Suprapubic skin (tissue), 4 donors: ENCODE results near the gene CRYBB3. TPM values are rescaled to one million over a fixed set of nuclear protein-coding genes. Genes with fewer than 3 reads are reported as not detected.

Experiments used
- DNase-seq, 2 donors: peaks; one replicate each; pipeline ENCODE4 v3.0.0-alpha.2; 2019; ENCODE audit warnings: low spot score in 2 of 2
- H3K27ac ChIP-seq: fragments of 200-600 bp; sonication (generic); one replicate; pipeline ENCODE4 v1.5.1; 2019
- H3K27me3 ChIP-seq: fragments of 200-600 bp; sonication (generic); one replicate; pipeline ENCODE4 v1.5.1; 2019
- H3K36me3 ChIP-seq: fragments of 200-600 bp; sonication (generic); one replicate; pipeline ENCODE4 v1.5.1; 2019
- H3K4me1 ChIP-seq: fragments of 200-600 bp; sonication (generic); one replicate; pipeline ENCODE4 v1.5.1; 2019
- H3K4me3 ChIP-seq: fragments of 200-600 bp; sonication (generic); one replicate; pipeline ENCODE4 v1.5.1; 2019; ENCODE audit warnings: mild to moderate bottlenecking
- H3K9me3 ChIP-seq: fragments of 200-600 bp; sonication (generic); one replicate; pipeline ENCODE4 v1.5.1; 2019
- EP300 ChIP-seq: sonication (generic); formaldehyde crosslinking; IDR thresholded peaks from one replicate; pipeline ENCODE4 v1.6.1; 2017; ENCODE audit warnings: antibody characterized with exemption
- POLR2A ChIP-seq, 2 donors: fragments of 450-650 bp; IDR thresholded peaks; one replicate each; pipeline ENCODE4 v1.6.1; 2017; ENCODE audit warnings: antibody characterized with exemption in 2 of 2, mild to moderate bottlenecking in 2 of 2, moderate library complexity in 2 of 2
- POLR2AphosphoS5 ChIP-seq, 3 donors: sonication (generic); formaldehyde crosslinking; IDR thresholded peaks; one replicate each; pipeline ENCODE4 v1.6.1; 2017; ENCODE audit warnings: antibody characterized with exemption in 3 of 3
- WGBS: methylation state at CpG from one replicate; pipeline ENCODE4 v1.1.5; 2018; 5-methylcytosine and 5-hydroxymethylcytosine counted together
- total RNA-seq, 4 donors: library from RNA; depleted of rRNA; stranded (reverse); fragments of >200 nt; gene quantifications; one replicate each; pipeline ENCODE4 v1.1.0, GENCODE V29; 2016
- TF ChIP-seq, protein P1 (sequence below), 2 donors: fragments of 200-600 bp in 1 of 2; fragments of 450-650 bp in 1 of 2; sonication (generic) in 1 of 2; IDR thresholded peaks; one replicate each; pipeline ENCODE4 v1.5.1; 2016 to 2019; ENCODE audit warnings: antibody characterized with exemption in 2 of 2, mild to moderate bottlenecking in 1 of 2, moderate library complexity in 1 of 2

CRYBB3 gene
- total RNA-seq, 4 donors from 2014 or later, result not detected

DNA sequence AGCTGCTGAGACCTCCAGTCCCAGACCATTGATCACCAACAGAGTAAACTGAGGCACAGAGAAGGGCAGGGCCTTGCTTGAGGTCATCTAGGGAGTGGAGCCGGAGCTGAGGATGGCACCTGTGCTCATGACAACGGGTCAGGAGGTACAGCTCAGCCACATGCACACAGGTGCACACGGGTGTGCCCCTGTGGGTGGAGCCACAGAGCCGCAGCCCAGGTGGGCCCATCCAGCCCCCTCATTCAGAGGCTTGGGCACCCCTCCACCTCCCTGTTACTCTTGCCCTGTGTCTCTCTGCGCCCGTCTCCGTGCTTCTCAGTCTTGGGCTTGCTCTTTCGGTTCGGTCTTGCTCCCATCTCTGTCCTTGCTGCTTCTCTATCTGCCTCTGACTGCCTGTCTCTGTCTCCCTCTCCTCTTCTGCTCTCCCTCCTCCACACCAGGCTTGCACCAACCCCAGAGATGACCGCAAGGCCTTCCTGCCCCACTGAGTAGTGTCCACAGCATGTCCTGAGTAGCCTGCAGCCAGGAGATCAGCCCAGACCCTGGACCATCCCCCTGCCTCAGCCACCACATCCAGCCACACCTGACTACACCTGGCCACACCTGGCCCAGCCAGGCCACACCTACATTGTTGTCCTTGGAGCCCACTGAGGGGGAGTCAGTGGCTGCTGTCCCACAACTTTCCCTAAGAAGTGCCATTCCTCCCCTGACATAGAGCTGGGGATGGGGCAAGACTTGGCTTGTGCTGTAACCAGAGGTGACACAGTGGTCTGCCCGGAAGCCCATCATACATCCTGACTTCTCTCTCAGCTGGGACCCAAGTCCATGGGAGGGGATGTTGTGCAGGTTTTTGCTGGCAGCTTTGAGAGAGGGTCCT lies 39.3 kb upstream of the CRYBB3 start:
- no peaks in the 10 kb centered on the region for H3K27me3 ChIP-seq
- H3K27ac ChIP-seq, result no peak overlapping the region
- H3K4me1 ChIP-seq, result peaks cover 39% of the 10 kb centered on the region
- DNase-seq, result no peak
- H3K9me3 ChIP-seq, result no peaks in the 10 kb centered on the region
- 85% methylated on average over 7 of the region's 11 CpGs for WGBS
- no peak for TF ChIP-seq POLR2A (IDR thresholded peaks at IDR 0.05)
- no peak for TF ChIP-seq EP300
- TF ChIP-seq, protein P1, sequence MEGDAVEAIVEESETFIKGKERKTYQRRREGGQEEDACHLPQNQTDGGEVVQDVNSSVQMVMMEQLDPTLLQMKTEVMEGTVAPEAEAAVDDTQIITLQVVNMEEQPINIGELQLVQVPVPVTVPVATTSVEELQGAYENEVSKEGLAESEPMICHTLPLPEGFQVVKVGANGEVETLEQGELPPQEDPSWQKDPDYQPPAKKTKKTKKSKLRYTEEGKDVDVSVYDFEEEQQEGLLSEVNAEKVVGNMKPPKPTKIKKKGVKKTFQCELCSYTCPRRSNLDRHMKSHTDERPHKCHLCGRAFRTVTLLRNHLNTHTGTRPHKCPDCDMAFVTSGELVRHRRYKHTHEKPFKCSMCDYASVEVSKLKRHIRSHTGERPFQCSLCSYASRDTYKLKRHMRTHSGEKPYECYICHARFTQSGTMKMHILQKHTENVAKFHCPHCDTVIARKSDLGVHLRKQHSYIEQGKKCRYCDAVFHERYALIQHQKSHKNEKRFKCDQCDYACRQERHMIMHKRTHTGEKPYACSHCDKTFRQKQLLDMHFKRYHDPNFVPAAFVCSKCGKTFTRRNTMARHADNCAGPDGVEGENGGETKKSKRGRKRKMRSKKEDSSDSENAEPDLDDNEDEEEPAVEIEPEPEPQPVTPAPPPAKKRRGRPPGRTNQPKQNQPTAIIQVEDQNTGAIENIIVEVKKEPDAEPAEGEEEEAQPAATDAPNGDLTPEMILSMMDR (IDR thresholded peaks at IDR 0.05), result no peak
- TF ChIP-seq POLR2AphosphoS5 (IDR thresholded peaks at IDR 0.05), result no peak
- no peak overlapping the region for H3K4me3 ChIP-seq
- H3K36me3 ChIP-seq, result no peaks in the 10 kb centered on the region

GRCh38 chr22:25161017-25161915 lies 38.4 kb upstream of the CRYBB3 start:
- WGBS, result 80% methylated on average over 13 of the region's 14 CpGs
- DNase-seq, result no peak
- Histone ChIP-seq H3K4me3 (no peak overlapping the region), H3K36me3 (no peaks in the 10 kb centered on the region), H3K27me3 (no peaks in the 10 kb centered on the region), H3K4me1 (peaks cover 42% of the 10 kb centered on the region), H3K27ac (no peak overlapping the region), H3K9me3 (no peaks in the 10 kb centered on the region)
- no peak for TF ChIP-seq EP300
- no peak for TF ChIP-seq POLR2AphosphoS5 (IDR thresholded peaks at IDR 0.05)
- no peak for TF ChIP-seq POLR2A (IDR thresholded peaks at IDR 0.05)
- TF ChIP-seq, protein P1 (IDR thresholded peaks at IDR 0.05), result no peak

DNA sequence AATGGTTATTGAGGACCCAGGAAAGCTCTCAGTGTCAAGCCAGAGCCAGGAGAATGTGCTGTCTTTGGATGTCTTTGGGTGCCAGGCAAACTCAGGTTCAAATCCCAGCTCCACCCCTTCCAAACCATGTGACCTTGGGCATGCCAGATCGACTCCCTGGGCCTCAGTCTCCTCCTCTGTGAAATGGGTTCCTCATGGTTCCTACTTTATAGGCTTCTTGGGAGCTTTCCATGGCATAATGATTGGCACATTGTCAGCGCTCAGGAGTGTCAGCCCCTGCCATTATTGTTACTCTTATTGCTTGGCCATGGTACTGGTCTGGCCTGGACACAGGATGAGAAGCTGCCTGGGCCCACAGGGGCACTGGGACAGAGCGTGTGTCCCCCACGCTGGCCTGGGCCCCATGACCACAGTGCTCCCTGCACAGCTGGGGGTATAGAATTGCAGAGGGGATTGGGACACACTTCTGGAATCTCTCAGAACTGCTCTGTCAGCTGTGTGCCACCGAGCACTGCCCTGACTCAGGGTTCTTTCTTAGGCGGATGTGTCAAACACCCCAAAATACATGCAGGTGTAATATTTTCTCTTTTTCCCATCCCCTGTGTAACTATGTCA lies 37.6 kb upstream of the CRYBB3 start:
- Histone ChIP-seq H3K27me3 (no peaks in the 10 kb centered on the region), H3K4me3 (no peak overlapping the region), H3K4me1 (peaks cover 40% of the 10 kb centered on the region), H3K27ac (no peak overlapping the region), H3K9me3 (no peaks in the 10 kb centered on the region), H3K36me3 (no peaks in the 10 kb centered on the region)
- WGBS, result 83% methylated on average over 6 of the region's 6 CpGs
- DNase-seq, result no peak
- TF ChIP-seq EP300 (no peak), POLR2A (IDR thresholded peaks at IDR 0.05) (no peak), POLR2AphosphoS5 (IDR thresholded peaks at IDR 0.05) (no peak)
- TF ChIP-seq, protein P1 (IDR thresholded peaks at IDR 0.05), result no peak

DNA sequence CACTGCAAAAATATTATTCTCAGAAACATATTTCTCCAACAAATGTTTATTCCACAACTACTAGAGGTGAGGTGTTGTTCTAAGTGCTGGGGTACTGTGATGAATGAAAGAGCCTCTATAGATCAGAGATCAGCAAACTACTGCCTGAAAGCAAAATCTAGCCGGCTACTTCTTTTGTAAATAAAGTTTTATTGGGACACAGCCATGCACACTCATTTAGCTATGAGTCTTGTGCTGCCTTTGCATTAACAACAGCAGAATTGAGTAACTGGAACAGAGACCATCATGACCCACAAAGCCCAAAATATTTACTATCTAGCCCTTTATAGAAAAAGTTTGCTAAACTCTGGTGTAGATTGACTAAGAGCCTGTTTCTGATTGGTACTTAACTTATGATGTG lies 37.1 kb upstream of the CRYBB3 start:
- Histone ChIP-seq H3K36me3 (no peaks in the 10 kb centered on the region), H3K27me3 (no peaks in the 10 kb centered on the region), H3K4me1 (peaks cover 38% of the 10 kb centered on the region), H3K4me3 (no peak overlapping the region), H3K9me3 (no peaks in the 10 kb centered on the region), H3K27ac (peak overlapping the region; percentile 11)
- WGBS, result 67% methylated on average over 1 of the region's 1 CpG
- no peak for DNase-seq
- TF ChIP-seq POLR2AphosphoS5 (IDR thresholded peaks at IDR 0.05), result no peak
- TF ChIP-seq, protein P1 (IDR thresholded peaks at IDR 0.05), result no peak
- TF ChIP-seq POLR2A (IDR thresholded peaks at IDR 0.05), result no peak
- no peak for TF ChIP-seq EP300
